ENCODE measurements around the gene IVNS1ABP. TPM values are rescaled to one million over a fixed set of nuclear protein-coding genes. Genes with fewer than 3 reads are reported as not detected.
A peak's percentile ranks its signal among the peaks of the same experiment; 100 is the strongest.

The IVNS1ABP gene
- total and polyA plus RNA-seq, 9 of the 15 experiments (the other 6 are each of a cell fraction or from before 2014, with no cell fraction given) = 30.6 to 126 (median 77.7) TPM

GRCh38 chr1:185317034-185317885, at the start of gene IVNS1ABP (continued):
- peak; percentile 82; the same call in 1 of the 2 replicates for TF ChIP-seq PREB (CRISPR knock-in tag; IDR thresholded peaks at IDR 0.05)
- 0 out of 2 replicates have a peak, but pooled peaks have one; percentile 19 for TF ChIP-seq ZNF263 (CRISPR knock-in tag; IDR thresholded peaks at IDR 0.05; ENCODE audit: borderline replicate concordance)
- peak; percentile 92 for TF ChIP-seq ARID4B (CRISPR knock-in tag; IDR thresholded peaks at IDR 0.05)
- TF ChIP-seq HDAC1 (IDR thresholded peaks at IDR 0.05) = peak in 1 of 2 experiments; percentile 87; a peak in 2 of 4 replicates
- no peak for TF ChIP-seq ASH1L (IDR thresholded peaks at IDR 0.05; ENCODE audit: borderline replicate concordance, low read depth, partially characterized antibody)
- peak; percentile 45 for TF ChIP-seq EP300 (IDR thresholded peaks at IDR 0.05; ENCODE audit: low read length)
- peak; percentile 34; the same call in 1 of the 2 replicates for TF ChIP-seq SMARCA5 (IDR thresholded peaks at IDR 0.05)
- TF ChIP-seq CCNT2 (IDR thresholded peaks at IDR 0.05; ENCODE audit: borderline replicate concordance, extremely low read depth, insufficient read length, low read depth, low read length) = peak; percentile 91
- TF ChIP-seq SOX6 (IDR thresholded peaks at IDR 0.05) = peak; percentile 90
- peak in 1 of 2 experiments; percentile 54 for TF ChIP-seq MAZ (CRISPR knock-in tag; conservative IDR thresholded peaks at IDR 0.05 in 1 of 2, IDR thresholded peaks at IDR 0.05 in 1 of 2)
- TF ChIP-seq SIN3B (IDR thresholded peaks at IDR 0.05; ENCODE audit: low read depth) = peak; percentile 27; the same call in 1 of the 2 replicates
- TF ChIP-seq SETDB1 (IDR thresholded peaks at IDR 0.05; ENCODE audit: low read length) = no peak
- no peak for TF ChIP-seq ZNF551 (CRISPR knock-in tag; IDR thresholded peaks at IDR 0.05)
- TF ChIP-seq TAF9B (IDR thresholded peaks at IDR 0.05; ENCODE audit: partially characterized antibody) = peak; percentile 65
- TF ChIP-seq ZNF133 (CRISPR knock-in tag; IDR thresholded peaks at IDR 0.05) = no peak
- TF ChIP-seq SIX5 (IDR thresholded peaks at IDR 0.05; ENCODE audit: borderline replicate concordance in 1 of 2, insufficient read depth in 1 of 2, low read depth in 1 of 2, low read length in 2 of 2) = peak in 1 of 2 experiments; percentile 16; a peak in 1 of 4 replicates
- no peak for TF ChIP-seq ZZZ3 (IDR thresholded peaks at IDR 0.05)
- no peak for TF ChIP-seq ZNF699 (CRISPR knock-in tag; IDR thresholded peaks at IDR 0.05; ENCODE audit: insufficient replicate concordance)
- 0 out of 2 replicates have a peak, but pooled peaks have one; percentile 17 for TF ChIP-seq ZNF197 (CRISPR knock-in tag; IDR thresholded peaks at IDR 0.05; ENCODE audit: low read depth)
- no peak for TF ChIP-seq NFIC (IDR thresholded peaks at IDR 0.05)
- no peak for TF ChIP-seq BCL6 (CRISPR knock-in tag; IDR thresholded peaks at IDR 0.05)
- TF ChIP-seq L3MBTL2 (IDR thresholded peaks at IDR 0.05) = peak; percentile 97
- no peak for TF ChIP-seq DNMT1 (IDR thresholded peaks at IDR 0.05)
- peak; percentile 97 for TF ChIP-seq CXXC5 (CRISPR knock-in tag; IDR thresholded peaks at IDR 0.05)
